ENCODE data around the gene CLK2.

Gene CLK2

DNA sequence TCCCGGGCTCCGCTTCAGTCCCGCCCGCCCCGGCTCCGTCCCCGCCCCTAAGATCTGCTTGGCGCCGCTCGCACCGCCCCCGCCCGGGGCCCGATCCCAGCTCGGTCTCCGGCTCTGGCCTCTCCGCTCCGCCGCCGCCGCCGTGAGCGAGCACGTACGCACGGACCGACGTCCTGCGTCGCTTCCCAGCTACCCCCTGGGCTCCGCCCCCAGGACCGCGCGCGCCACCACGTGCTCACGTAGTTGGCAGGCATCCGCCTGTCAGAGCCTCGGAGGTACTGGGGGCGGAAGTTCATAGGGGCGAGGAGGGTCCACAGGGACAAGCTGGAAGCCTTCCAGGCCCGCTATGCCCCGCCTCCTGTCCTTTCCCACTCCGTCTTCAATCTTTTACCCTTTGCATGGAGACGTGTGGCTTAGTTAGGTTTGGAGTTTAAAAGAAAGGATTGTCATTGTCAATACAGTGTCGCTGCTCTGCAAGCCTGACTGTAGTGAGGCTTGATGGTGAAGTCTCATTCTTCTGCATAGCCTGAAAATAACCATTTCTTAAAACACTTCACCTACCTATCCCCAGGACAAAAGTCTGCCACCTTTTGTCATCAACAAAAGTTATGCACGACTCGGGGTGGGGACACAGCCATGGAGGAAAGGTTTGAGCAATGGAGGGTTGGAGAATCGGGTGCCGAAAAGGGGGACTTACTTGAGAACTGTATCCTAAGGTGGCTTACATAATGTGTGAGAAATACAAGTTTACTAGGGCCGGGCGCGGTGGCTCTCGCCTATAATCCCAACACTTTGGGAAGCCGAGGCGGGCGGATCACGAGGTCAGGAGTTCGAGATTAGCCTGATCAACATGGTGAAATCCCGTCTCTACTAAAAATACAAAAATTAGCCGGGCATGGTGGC, at the start of gene CLK2:
Gene CLK2, minus strand, starts transcription at position 162 of the 903 bp plus-strand sequence. CDS start 2,527 bp downstream, outside the sequence.
- DNase-seq (ENCODE audit: low spot score), result peak; percentile 96

- peak; percentile 58 for DNase-seq (ENCODE audit: low spot score)
These were observed 49.3 kb upstream of the CLK2 start for GRCh38 chr1:155322571-155322952.

GRCh38 chr1:155321639-155322503, 48.6 kb upstream of the CLK2 start:
- no peak for DNase-seq (ENCODE audit: low spot score)

DNA sequence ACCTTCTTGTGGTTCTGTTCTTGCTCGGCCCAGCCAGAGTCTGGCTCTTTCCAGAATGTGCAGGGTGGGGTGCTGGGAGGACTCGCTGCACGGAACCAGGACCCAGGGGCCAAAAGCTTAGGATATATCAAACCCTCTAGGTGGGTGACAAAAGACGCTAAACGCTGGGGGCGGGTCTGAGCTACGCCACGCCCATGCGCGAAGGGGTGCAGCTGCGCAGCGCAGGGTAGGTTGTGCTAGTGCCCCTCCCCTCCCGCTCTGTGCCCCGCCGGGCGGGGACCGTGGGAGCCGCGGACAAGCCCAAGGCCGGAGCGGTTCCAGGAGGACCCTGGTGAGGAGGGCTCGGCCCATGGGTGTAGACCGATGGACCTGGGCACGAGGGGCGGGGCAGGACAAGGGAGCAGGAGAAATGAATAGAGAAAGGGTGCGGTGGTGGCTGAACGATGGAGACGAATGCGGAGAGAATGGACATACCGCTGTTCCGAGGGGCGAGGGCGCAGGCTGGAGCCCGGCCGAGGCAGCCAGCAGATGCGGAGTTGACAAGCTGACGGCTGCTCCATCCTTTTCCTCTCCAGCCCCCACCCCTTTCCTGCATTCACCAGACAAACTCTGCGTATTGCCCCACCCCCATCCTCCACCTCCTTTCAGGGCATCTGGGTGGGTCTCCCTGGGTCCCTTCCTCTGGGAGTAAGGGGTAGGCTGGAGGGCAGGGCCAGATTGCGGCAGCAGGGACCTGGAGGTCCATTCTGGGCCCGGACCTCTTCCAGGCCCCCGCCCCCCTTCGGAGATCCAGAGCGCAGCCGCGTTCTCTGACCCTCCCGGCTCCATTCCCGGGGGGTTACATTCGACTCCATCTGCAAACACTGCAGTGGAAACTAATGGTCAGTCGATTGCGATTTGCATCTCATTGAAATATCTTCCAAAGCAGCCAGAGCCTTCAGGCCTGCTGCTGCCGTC, 47.6 kb upstream of the CLK2 start, which contains the start of gene RUSC1:
Gene RUSC1, plus strand, starts transcription at position 234 of the 957 bp plus-strand sequence. CDS start 880 bp downstream, outside the sequence.
- no peak for DNase-seq (ENCODE audit: low spot score)

- no peak for DNase-seq (ENCODE audit: low spot score)
These were observed 46.9 kb upstream of the CLK2 start for GRCh38 chr1:155320252-155320651.

GRCh38 chr1:155319536-155319935, 46.2 kb upstream of the CLK2 start:
- DNase-seq (ENCODE audit: low spot score), result no peak

DNA sequence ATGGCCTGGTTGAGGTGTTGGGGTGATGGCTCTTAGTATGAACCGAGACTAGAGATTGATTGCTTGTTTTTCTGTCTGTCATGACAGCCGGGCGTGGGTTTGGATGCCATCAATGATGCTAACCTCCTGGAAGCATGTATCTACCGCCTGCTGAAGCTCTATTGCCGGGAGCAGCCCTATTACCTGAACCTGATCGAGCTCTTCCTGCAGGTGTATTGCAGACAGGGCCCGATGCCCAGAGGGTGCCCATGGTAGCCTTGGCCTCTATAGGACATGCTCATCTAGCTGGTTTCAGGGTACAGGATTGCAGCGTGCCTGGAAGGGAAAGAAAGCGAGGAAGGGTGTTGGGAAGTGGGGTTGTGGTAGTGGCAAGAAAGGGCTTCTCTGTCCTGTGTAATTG, 44.8 kb upstream of the CLK2 start:
- DNase-seq (ENCODE audit: low spot score), result no peak

DNA sequence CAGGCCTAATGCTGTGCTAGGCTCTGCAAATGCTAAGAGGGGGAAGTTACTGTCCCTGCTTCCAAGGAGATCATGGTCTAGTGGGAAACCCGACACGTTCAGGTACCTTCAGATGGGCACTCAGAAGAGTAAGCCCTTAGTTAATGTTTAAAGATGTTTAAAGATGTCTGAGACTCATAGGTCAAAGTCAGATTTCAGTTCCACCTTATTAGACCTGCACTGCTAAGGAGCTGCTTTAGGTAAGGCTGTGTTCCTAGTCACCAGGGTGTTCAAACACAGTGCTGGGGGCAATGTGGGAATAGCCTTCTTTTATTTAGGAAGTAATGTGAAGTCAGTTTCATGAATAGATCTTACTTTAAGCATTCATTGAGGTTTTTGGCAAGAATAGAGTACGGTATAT, 43.6 kb upstream of the CLK2 start:
- DNase-seq (ENCODE audit: low spot score), result no peak

DNA sequence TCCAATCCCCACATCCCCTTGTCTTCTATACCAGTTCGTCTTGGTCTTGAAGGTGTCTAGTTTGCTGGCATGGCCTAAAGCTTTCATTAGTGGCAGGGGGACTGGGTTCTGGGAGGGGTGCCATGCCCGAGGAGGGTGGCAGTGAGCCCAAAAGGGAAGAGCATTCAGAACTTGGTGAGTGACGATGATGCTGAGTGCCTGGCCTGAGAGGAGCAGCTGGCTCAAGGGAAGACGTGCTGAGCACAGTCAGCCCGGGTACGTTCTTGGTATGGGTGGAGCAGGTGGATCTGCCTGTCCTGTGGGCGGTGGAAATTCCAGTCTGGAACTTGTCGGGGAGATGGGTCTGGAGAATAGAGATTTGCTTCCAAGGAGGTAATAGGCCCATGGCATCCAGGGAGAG, 40.0 kb upstream of the CLK2 start:
- DNase-seq (ENCODE audit: low spot score), result no peak

DNA sequence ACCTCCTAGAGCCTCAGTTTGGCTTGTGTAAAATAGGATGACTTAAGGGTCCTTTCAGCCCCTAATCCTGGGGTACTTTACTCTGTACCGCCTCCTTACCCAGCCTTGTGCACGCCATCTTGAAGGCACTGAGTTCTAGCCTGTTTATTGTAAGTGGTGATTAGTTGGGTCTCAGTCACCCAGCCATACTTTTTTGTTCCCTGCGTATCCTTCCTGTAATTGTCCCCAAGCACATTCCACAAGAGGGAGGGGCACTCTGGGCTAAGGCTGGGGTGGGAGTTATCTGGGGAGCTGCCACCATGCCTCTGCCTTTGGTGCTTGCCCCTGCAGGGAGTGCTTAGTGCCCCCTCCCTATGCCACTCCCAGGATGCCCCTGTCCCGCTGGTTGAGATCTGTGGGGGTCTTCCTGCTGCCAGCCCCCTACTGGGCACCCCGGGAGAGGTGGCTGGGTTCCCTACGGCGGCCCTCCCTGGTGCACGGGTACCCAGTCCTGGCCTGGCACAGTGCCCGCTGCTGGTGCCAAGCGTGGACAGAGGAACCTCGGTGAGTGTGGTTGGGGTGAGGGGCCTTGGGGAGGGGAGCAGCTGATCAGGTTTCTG, 36.2 kb upstream of the CLK2 start:
- DNase-seq (ENCODE audit: low spot score), result peak; percentile 38

DNA sequence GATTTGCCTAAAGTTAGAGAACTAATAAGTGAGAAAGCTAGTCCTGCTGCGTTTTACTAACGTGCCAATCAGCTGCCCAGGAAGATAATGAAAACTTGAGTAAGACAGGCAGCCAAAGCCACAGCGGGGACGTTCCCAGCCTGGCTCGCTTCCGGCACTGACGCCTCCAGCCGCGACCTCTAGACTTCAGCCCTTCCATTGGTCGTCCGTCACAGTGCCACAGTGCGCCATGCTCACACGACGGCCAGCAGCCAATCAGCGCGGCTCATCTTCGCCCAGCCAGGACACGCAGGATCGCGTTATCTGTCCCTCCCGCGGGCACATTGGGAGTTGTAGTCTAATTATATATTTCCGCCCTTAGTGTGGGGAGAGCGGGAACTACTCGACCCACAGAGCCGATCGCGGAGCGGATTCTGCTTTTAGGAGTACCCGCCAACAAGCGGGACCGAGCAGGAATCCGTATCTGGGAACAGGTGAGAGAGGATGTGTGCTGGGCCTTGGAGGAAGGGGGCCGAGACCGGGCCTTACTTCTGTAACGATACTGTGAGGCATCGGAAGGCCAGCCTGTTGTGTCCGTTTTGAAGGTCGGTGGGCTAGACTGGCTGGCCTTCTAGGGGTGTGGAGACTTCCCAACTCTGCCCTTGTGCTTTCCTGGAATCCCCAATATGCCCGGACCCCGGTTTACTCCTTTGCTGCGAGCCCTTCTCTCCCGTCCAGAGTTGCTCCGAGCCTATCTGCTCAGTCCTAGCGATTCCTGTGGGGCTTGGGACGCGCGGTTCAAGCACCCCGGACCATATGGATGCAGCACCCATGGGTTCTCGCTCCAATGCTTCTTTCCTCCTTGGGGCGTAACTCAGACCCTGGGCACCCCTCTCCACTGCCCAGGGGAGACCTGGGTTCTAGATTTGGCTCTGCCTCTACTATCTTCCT, 35.5 kb upstream of the CLK2 start, which contains the start of gene FDPS:
Gene FDPS, plus strand, starts transcription at position 374 of the 930 bp plus-strand sequence. CDS start 924 bp downstream, outside the sequence.
- DNase-seq (ENCODE audit: low spot score), result peak; percentile 99

GRCh38 chr1:155307247-155307740, 34.0 kb upstream of the CLK2 start:
- peak; percentile 73 for DNase-seq (ENCODE audit: low spot score)

DNA sequence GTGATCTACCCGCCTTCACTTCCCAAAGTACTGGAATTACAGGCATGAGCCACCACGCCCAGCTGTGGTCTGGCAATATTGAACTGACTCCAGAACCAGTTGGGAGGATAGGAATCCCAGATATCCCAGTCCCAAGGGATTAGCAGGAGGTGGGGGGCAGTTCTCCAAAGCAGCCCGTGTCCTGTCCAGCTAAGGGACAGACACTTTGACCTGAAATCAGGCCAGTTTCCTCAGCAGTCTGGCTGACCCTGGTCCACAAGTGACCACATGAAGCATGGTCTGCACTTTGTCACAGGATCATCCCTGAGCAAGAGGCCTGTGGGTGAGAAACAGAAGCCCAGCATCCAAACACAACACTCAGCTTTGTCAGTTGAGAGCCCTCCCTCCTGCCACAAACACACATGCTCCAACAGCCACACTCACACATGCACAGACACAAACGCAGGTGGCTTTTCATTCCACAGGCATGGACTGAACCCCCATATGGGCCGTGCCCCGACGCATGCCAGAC, 32.6 kb upstream of the CLK2 start:
- DNase-seq (ENCODE audit: low spot score), result no peak

GRCh38 chr1:155304558-155305063, 31.3 kb upstream of the CLK2 start:
- DNase-seq (ENCODE audit: low spot score), result no peak

DNA sequence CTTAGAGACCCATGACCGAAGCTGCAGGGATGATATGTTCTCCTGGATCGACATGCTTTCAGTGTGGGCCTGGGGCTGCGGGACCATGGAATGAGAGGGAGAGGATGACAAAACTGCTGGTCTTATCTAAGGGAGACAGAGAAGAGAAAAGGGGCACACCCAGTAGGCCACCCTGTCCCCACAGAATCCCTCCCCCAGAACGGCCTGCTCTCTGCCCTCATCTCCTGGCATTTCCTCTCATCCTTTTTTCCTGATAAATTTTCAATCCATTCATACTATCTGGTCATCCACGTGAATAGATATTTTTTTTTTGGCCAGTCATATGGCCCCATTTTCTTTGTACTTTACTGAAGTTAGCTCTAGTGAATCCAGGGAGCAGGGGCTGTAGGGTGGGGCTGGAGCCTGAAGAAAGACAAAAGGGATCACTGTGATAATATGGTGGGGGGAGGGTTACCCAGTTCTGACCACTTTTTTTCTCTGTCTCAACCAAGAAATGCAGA, 28.1 kb upstream of the CLK2 start, which contains the start of gene PKLR:
Gene PKLR, minus strand, starts transcription at position 97 of the 500 bp plus-strand sequence. Its CDS starts 43 bp downstream, at position 54.
- no peak for DNase-seq (ENCODE audit: low spot score)

DNA sequence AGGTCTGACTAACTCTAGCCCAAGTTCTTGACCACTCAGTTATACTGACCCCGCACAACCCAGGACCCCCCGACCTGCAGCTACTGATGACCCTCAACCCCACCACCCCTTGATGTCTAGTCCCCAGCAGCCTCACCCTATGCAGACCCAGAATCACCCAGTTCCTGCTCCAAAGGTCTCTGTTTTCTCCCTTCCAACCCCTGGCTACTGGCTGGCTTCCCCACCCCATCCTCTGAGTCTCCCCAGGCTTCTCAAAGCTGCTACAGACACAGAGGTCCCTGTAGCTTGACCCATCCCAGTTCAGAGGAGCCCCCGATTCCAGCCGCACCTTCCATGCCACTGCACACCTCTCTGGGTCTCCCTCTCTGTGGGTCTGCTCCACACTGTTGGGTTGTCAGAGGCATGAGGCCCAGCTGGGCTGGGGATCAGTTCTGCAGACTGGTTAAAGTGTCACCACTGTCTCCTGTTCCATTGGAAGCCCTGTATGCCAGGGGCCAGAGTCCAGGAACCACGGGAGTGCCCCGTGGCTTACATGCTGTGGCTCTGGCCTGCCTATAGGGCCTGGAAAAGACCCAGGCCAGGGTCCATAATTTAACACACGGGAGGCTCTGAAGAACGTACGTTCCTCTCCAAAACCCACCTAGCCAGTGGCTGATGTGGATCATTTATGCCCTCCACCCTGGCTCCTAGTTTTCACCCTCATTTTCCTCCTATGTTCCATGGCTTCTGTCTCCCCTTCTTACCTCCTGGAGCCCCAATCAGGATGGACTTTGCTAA, 27.4 kb upstream of the CLK2 start:
- DNase-seq (ENCODE audit: low spot score), result no peak

DNA sequence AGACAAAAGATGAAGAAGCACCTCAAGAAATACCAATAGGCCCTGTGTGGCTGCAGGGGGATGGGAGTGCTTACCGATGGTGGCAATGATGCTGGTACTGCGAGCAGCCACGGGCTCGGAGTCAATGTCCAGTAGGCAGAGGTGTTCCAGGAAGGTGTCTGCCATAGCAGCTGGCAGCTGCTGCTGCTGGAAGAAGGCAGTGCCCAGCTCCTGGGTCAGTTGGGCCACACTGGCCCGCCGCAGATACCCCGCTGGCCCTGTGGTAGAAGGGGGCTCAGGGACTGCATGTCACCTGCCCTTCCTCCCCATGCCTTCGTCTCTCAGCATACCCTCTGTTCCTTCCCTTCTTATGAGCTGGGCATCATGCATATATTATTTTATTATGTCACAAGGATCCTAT, 26.7 kb upstream of the CLK2 start:
- no peak for DNase-seq (ENCODE audit: low spot score)

DNA sequence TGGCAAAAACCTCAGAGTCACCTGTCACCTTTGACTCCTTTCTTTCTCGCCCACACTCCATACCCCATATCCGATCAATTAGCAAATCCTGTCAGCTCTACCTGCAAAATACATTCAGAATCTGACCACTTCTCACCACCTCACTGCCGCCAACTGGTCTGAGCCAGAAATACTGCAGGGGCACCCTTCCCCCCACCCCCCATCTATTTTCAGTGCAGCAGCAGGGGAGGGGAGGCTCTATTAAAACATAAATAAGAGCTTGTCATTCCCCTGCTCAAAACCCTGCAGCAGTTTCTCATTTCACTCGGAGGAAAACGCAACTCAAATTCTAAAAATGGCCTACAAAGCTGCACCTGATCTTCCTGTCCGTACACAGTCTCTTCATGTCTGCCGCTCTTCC, 24.1 kb upstream of the CLK2 start:
- DNase-seq (ENCODE audit: low spot score), result no peak

All from RKO (cell line).